ENCODE measurements around the gene PCNT. TPM values are rescaled to one million over a fixed set of nuclear protein-coding genes. Genes with fewer than 3 reads are reported as not detected.
"Not testable (repeated sequence)": the region's sequence is repeated elsewhere in the genome, so short reads cannot be mapped to it uniquely, and the experiment has no call there.

PCNT gene
- total RNA-seq, 1 experiment from 2014 or later, result 34.0 TPM

DNA sequence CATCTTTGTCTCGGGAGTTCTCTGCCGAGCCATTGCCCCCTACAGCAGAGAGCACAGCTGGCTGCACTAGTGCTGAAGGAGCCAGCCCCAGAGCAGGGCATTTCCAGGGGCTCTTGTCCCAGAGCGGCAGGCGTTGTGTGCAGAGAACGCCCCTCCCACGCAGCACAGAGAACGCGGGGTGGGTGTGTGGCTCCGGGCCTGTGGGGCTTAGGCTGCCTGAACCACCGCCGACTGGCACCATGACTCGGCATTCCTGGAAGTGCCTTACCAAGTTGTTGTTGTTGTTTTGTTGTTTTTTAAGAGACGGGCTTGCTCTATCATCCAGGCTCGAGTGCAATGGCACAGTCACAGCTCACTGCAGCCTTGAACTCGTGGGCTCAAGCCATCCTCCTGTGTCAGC, 119.0 kb downstream of the PCNT start:
- Mint-ChIP-seq H3K36me3 (ENCODE audit: insufficient read depth, unreplicated experiment) (peaks cover 85% of the 10 kb centered on the region), H3K9me3 (ENCODE audit: unreplicated experiment) (no peaks in the 10 kb centered on the region), H3K4me3 (ENCODE audit: unreplicated experiment) (no peak overlapping the region), H3K27ac (ENCODE audit: low read depth, unreplicated experiment) (no peak overlapping the region), H3K27me3 (ENCODE audit: insufficient read depth, unreplicated experiment) (no peaks in the 10 kb centered on the region), H3K4me1 (ENCODE audit: insufficient read depth, unreplicated experiment) (no peaks in the 10 kb centered on the region)
- intact Hi-C loops (cut with micrococcal nuclease), result no loop called here
- TF ChIP-seq, protein P1, sequence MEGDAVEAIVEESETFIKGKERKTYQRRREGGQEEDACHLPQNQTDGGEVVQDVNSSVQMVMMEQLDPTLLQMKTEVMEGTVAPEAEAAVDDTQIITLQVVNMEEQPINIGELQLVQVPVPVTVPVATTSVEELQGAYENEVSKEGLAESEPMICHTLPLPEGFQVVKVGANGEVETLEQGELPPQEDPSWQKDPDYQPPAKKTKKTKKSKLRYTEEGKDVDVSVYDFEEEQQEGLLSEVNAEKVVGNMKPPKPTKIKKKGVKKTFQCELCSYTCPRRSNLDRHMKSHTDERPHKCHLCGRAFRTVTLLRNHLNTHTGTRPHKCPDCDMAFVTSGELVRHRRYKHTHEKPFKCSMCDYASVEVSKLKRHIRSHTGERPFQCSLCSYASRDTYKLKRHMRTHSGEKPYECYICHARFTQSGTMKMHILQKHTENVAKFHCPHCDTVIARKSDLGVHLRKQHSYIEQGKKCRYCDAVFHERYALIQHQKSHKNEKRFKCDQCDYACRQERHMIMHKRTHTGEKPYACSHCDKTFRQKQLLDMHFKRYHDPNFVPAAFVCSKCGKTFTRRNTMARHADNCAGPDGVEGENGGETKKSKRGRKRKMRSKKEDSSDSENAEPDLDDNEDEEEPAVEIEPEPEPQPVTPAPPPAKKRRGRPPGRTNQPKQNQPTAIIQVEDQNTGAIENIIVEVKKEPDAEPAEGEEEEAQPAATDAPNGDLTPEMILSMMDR (IDR thresholded peaks at IDR 0.05; ENCODE audit: unreplicated experiment), result no peak
- CTCF ChIA-PET, result interaction anchor here (1.0 kb wide), 1 partner anchor 14 kb away, joined by 5 read pairs; no protein-coding TSS in a partner anchor
- DNase-seq (ENCODE audit: unreplicated experiment), result no peak
- BruUV-seq (replicated peaks), result no TSS peak
- POLR2A ChIA-PET, result interaction anchor here (0.8 kb wide), 1 partner anchor 9 kb away, joined by 3 read pairs; no protein-coding TSS in a partner anchor

DNA sequence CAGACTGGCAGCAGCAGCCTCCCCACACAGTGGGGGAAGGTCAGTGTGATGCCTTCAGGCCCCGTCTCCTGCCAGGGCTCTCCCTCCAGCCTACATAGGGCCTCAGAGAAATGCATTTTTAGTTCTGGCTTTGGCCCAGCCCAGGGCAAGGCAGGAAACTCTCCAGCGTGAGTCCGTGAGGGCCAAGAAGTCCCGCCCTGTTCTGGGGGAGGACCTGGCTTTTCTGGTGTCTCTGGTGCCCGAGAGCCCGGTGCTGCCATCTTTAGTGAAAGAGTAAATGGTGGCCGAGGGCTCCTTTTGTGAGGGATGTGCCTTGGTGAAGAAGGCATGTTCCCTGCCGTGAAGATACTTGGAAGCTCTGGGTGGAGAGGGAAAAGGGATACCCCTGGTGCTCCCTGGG, 120.0 kb downstream of the PCNT start:
- CTCF ChIA-PET, result interaction anchor here (1.0 kb wide), 1 partner anchor 15 kb away, joined by 5 read pairs; no protein-coding TSS in a partner anchor
- TF ChIP-seq, protein P1 (IDR thresholded peaks at IDR 0.05; ENCODE audit: unreplicated experiment), result no peak
- H3K36me3 Mint-ChIP-seq (ENCODE audit: insufficient read depth, unreplicated experiment), result peaks cover 80% of the 10 kb centered on the region
- no peaks in the 10 kb centered on the region for H3K27me3 Mint-ChIP-seq (ENCODE audit: insufficient read depth, unreplicated experiment)
- no peak for DNase-seq (ENCODE audit: unreplicated experiment)
- H3K27ac Mint-ChIP-seq (ENCODE audit: low read depth, unreplicated experiment), result no peak overlapping the region
- POLR2A ChIA-PET, result no interaction called here
- H3K9me3 Mint-ChIP-seq (ENCODE audit: unreplicated experiment), result no peaks in the 10 kb centered on the region
- BruUV-seq (replicated peaks), result no TSS peak
- intact Hi-C loops (cut with micrococcal nuclease), result no loop called here
- H3K4me1 Mint-ChIP-seq (ENCODE audit: insufficient read depth, unreplicated experiment), result no peaks in the 10 kb centered on the region
- H3K4me3 Mint-ChIP-seq (ENCODE audit: unreplicated experiment), result no peak overlapping the region

DNA sequence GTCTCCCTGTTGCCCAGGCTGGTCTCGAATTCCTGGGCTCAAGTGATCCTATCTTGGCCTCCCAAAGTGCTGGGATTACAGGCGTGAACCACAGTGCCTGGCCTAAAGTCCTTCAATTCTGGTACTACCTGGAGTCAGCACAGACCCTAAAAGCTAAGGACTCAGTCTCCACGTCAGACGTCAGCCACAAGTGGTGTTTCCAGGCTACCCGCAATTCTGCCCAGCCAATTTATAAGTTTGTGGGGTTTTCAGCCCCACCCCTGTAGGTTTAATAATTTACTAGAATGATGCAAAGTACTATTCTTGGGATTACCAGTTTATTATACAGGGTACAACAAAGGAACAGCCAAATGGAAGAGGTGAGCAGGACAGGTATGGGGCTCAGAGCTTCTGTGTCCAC, 124.2 kb downstream of the PCNT start:
- Mint-ChIP-seq H3K36me3 (ENCODE audit: insufficient read depth, unreplicated experiment) (peaks cover 38% of the 10 kb centered on the region), H3K27me3 (ENCODE audit: insufficient read depth, unreplicated experiment) (no peaks in the 10 kb centered on the region)

DNA sequence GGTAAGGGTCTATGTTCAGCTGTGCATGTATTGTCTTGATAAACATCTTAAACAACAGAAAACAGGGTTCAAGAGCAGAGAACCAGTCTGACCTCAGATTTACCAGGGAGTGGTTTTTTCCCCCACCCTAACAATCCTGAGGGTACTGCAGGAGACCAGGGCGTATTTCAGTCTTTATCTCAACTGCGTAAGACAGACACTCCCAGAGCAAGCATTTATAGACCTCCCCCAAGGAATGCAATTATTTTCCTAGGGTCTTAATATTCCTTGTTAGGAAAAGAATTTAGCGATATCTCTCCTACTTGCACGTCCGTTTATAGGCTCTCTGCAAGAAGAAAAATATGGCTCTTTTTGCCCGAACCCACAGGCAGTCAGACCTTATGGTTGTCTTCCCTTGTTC, 124.9 kb downstream of the PCNT start:
- DNase-seq (ENCODE audit: unreplicated experiment), result not testable (repeated sequence)

More for the DNA sequence above, 124.2 kb downstream of the PCNT start:
- no peak overlapping the region for H3K4me3 Mint-ChIP-seq (ENCODE audit: unreplicated experiment)
- TF ChIP-seq, protein P1 (IDR thresholded peaks at IDR 0.05; ENCODE audit: unreplicated experiment), result no peak
- no TSS peak for BruUV-seq (replicated peaks)
- intact Hi-C loops (cut with micrococcal nuclease), result no loop called here
- H3K9me3 Mint-ChIP-seq (ENCODE audit: unreplicated experiment), result no peaks in the 10 kb centered on the region
- no peaks in the 10 kb centered on the region for H3K4me1 Mint-ChIP-seq (ENCODE audit: insufficient read depth, unreplicated experiment)
- no peak overlapping the region for H3K27ac Mint-ChIP-seq (ENCODE audit: low read depth, unreplicated experiment)
- DNase-seq (ENCODE audit: unreplicated experiment), result no peak
- ChIA-PET POLR2A (interaction anchor here (0.6 kb wide), 1 partner anchor 28 kb away, joined by 3 read pairs; no protein-coding TSS in a partner anchor), CTCF (no interaction called here)

DNA sequence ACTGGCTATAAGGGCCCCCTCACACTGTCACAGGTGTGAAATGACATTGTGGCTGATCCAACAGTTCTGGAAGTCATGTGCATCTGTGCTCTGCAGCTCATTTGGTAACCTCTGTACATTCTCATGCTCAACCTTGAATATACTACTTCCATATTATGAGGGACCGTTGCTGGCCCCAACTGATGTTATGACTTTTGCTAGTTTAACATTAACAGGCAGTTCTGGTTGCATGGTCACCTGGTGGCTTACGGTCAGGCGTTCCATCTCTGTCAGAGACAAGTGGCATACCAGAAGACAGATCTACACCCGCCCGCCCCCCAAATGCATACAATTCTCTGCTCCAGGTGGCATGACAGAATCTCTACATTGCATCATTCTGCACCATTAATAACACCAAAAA, 128.8 kb downstream of the PCNT start:
- no peaks in the 10 kb centered on the region for H3K27me3 Mint-ChIP-seq (ENCODE audit: insufficient read depth, unreplicated experiment)
- peaks cover 15% of the 10 kb centered on the region for H3K36me3 Mint-ChIP-seq (ENCODE audit: insufficient read depth, unreplicated experiment)
- ChIA-PET POLR2A (no interaction called here), CTCF (interaction anchor here (0.8 kb wide), 1 partner anchor 15 kb away, joined by 3 read pairs; no protein-coding TSS in a partner anchor)
- intact Hi-C loops (cut with micrococcal nuclease), result no loop called here
- DNase-seq (ENCODE audit: unreplicated experiment), result no peak
- TF ChIP-seq, protein P1 (IDR thresholded peaks at IDR 0.05; ENCODE audit: unreplicated experiment), result no peak
- no peaks in the 10 kb centered on the region for H3K4me1 Mint-ChIP-seq (ENCODE audit: insufficient read depth, unreplicated experiment)
- no peak overlapping the region for H3K4me3 Mint-ChIP-seq (ENCODE audit: unreplicated experiment)
- BruUV-seq (replicated peaks), result no TSS peak
- no peaks in the 10 kb centered on the region for H3K9me3 Mint-ChIP-seq (ENCODE audit: unreplicated experiment)
- no peak overlapping the region for H3K27ac Mint-ChIP-seq (ENCODE audit: low read depth, unreplicated experiment)

More for the DNA sequence above, 124.9 kb downstream of the PCNT start:
- H3K27me3 Mint-ChIP-seq (ENCODE audit: insufficient read depth, unreplicated experiment); CTCF ChIA-PET; BruUV-seq (replicated peaks); H3K9me3 Mint-ChIP-seq (ENCODE audit: unreplicated experiment); H3K27ac Mint-ChIP-seq (ENCODE audit: low read depth, unreplicated experiment); H3K4me3 Mint-ChIP-seq (ENCODE audit: unreplicated experiment); intact Hi-C loops (cut with micrococcal nuclease); POLR2A ChIA-PET; H3K4me1 Mint-ChIP-seq (ENCODE audit: insufficient read depth, unreplicated experiment): not testable (repeated sequence)
- peaks cover 37% of the 10 kb centered on the region for H3K36me3 Mint-ChIP-seq (ENCODE audit: insufficient read depth, unreplicated experiment)

Measured in MCF 10A (cell line).